K562 (cell line): ENCODE data around the gene HSD3B7. TPM values are rescaled to one million over a fixed set of nuclear protein-coding genes. Genes with fewer than 3 reads are reported as not detected.

Experiments
- BRF2 ChIP-seq: IDR thresholded peaks from 3 replicates; pipeline ENCODE4 v1.6.1; 2011; ENCODE audit warnings: borderline replicate concordance, mild to moderate bottlenecking; ENCODE audit not compliant: insufficient read length, insufficient read depth
- CUX1 ChIP-seq: fragments of 200-800 bp; sonication (Bioruptor generic); IDR thresholded peaks from 2 replicates; pipeline ENCODE4 v1.6.1; 2016; ENCODE audit warnings: missing genetic modification characterization, missing compliant biosample characterization
- HCFC1 ChIP-seq: IDR thresholded peaks from 2 replicates; pipeline ENCODE4 v1.6.1; 2012; ENCODE audit warnings: low read depth, low read length, improper control_type of control experiment
- HOXB6 ChIP-seq: fragments of 250-450 bp; sonication (Bioruptor Pico); IDR thresholded peaks from 2 replicates; pipeline ENCODE4 v1.5.1; 2022; ENCODE audit warnings: mild to moderate bottlenecking, borderline replicate concordance
- MCM7 ChIP-seq, 2 experiments: fragments of 450-650 bp; IDR thresholded peaks; 2 replicates each; pipeline ENCODE4 v1.6.1; 2016 to 2018
- NFATC3 ChIP-seq: fragments of 450-650 bp; IDR thresholded peaks from 2 replicates; pipeline ENCODE4 v1.6.1; 2017; ENCODE audit warnings: mild to moderate bottlenecking
- PTTG1 ChIP-seq: fragments of 450-650 bp; IDR thresholded peaks from 2 replicates; pipeline ENCODE4 v1.6.1; 2016; ENCODE audit warnings: low read depth, mild to moderate bottlenecking, missing genetic modification characterization, missing compliant biosample characterization
- RBM25 ChIP-seq: fragments of 200-400 bp; formaldehyde crosslinking; IDR thresholded peaks from 2 replicates; pipeline ENCODE4 v1.6.1; 2018; ENCODE audit warnings: low read length, low read depth, moderate library complexity; ENCODE audit not compliant: severe bottlenecking
- SIN3A ChIP-seq, 2 experiments: fragments of 150-350 bp in 1 of 2; IDR thresholded peaks; 2 replicates each; pipeline ENCODE4 v1.6.1; 2011 to 2016; ENCODE audit warnings: borderline replicate concordance in 2 of 2, low read depth in 2 of 2, low read length in 2 of 2, mild to moderate bottlenecking in 2 of 2, moderate library complexity in 2 of 2; ENCODE audit not compliant: control insufficient read depth in 1 of 2
- SLC30A9 ChIP-seq: fragments of 250-450 bp; sonication (Bioruptor Pico); IDR thresholded peaks from 2 replicates; pipeline ENCODE4 v1.8.0; 2022; ENCODE audit warnings: mild to moderate bottlenecking, moderate library complexity
- TCF7L2 ChIP-seq: fragments of 150-350 bp; IDR thresholded peaks from 2 replicates; pipeline ENCODE4 v1.6.1; 2016; ENCODE audit warnings: low read depth, mild to moderate bottlenecking, low read length, moderate library complexity
- XRCC3 ChIP-seq: fragments of 450-650 bp; IDR thresholded peaks from 2 replicates; pipeline ENCODE4 v1.6.1; 2017; ENCODE audit warnings: mild to moderate bottlenecking, moderate library complexity
- ZNF143 ChIP-seq: sonication (generic); formaldehyde crosslinking; IDR thresholded peaks from 2 replicates; pipeline ENCODE4 v1.9.0; 2022; ENCODE audit warnings: mild to moderate bottlenecking, missing genetic modification reagents
- ZNF263 ChIP-seq: sonication (generic); formaldehyde crosslinking; IDR thresholded peaks from 2 replicates; pipeline ENCODE4 v1.8.0; 2022; ENCODE audit warnings: mild to moderate bottlenecking, missing genetic modification reagents, borderline replicate concordance
- ZNF717 ChIP-seq: fragments of 250-450 bp; sonication (Bioruptor Pico); IDR thresholded peaks from 2 replicates; pipeline ENCODE4 v1.5.0; 2021
- polyA plus RNA-seq, 8 experiments: library from polyadenylated mRNA; depleted of rRNA in 4 of 8; stranded (reverse) in 5 of 8; unstranded in 3 of 8; fragments of >200 nt; fragmentation: Nextera tagmentation in 2 of 8; fragmentation: Illumina TruSeq in 1 of 8; extraction: Ambion mirVana in 2 of 8; extraction: Trizol in 1 of 8; gene quantifications; 2 replicates each; pipeline versions ENCODE4 v1.2.1 to v1.2.3, GENCODE V29; 2011 to 2014; ENCODE audit warnings: inconsistent platforms in 1 of 8, missing spikeins in 1 of 8
- total RNA-seq, 7 experiments: library from RNA; depleted of rRNA in 6 of 7; stranded (reverse); fragments of >200 nt in 6 of 7; fragmentation: Illumina TruSeq in 2 of 7; extraction: Trizol in 2 of 7; gene quantifications; 2 replicates each; pipeline versions ENCODE4 v1.2.1 to v1.2.3, GENCODE V29; 2011 to 2021; ENCODE audit warnings: low replicate concordance in 1 of 7
- TF ChIP-seq, protein P1 (sequence below): fragments of 250-450 bp; sonication (Bioruptor Pico); IDR thresholded peaks from 2 replicates; pipeline ENCODE4 v1.8.0; 2021; ENCODE audit warnings: moderate library complexity, mild to moderate bottlenecking, inconsistent platforms
- TF ChIP-seq, protein P2 (sequence below): sonication (generic); formaldehyde crosslinking; IDR thresholded peaks from 2 replicates; pipeline ENCODE4 v1.8.1; 2023; ENCODE audit warnings: mild to moderate bottlenecking, missing genetic modification reagents
- TF ChIP-seq, protein P3 (sequence below): fragments of 250-450 bp; sonication (Bioruptor Pico); IDR thresholded peaks from 2 replicates; pipeline ENCODE4 v1.4.0; 2020; ENCODE audit warnings: mild to moderate bottlenecking, moderate library complexity

The HSD3B7 gene
- total and polyA plus RNA-seq, 9 of the 15 experiments (the other 6 are each of a cell fraction or from before 2014, with no cell fraction given): 5.4 to 49.1 (median 23.0) TPM

DNA sequence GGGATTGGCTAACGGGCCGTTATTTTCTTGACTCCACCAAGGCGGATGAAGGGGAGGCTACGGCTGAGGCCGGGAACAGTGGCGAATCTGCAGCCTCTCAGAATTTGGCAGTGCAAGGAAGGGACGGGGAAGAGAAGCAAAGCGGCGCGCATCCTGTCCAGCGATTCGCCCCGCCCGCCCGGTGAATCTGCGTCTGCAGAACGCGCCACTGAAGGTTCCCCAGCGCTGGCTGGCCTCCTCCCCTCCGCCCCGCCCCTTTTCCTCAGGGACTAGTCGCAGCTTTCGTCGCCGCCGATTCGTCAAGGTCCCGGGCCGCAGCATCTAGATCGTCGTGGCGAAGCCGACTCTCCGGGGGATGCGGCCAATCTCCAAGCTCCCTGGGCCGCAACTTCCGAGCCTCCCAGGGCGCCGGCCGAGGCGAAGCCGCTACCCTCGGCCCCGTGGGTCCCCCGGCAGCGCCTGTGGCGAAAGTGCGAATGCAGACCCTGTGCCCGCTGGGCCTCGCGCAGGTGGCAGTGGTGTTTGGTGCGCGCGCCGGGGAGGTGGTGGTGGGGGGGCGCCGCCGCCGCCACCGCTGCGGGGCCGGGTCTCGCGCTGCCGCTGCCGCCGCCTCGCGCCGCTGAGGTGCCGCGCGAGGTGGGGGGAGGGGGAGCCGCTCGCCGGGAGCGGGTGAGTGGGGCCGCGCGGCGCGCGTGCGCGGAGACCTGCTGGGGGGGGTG, 27.4 kb upstream of the HSD3B7 start, which contains the start of gene SETD1A (continued):
- TF ChIP-seq XRCC3 (no peak), RBM25 (no peak), SLC30A9 (CRISPR knock-in tag) (no peak), SIN3A (IDR thresholded peaks at IDR 0.05; ENCODE audit: borderline replicate concordance in 2 of 2, control insufficient read depth in 1 of 2, low read depth in 2 of 2, low read length in 2 of 2) (peak in 1 of 2 experiments; percentile 77; a peak in 2 of 4 replicates), HOXB6 (CRISPR knock-in tag) (no peak), ZNF143 (no peak), MCM7 (IDR thresholded peaks at IDR 0.05) (no peak), ZNF717 (CRISPR knock-in tag) (no peak), NFATC3 (no peak), BRF2 (no peak), PTTG1 (tag) (no peak), ZNF263 (CRISPR knock-in tag) (peak; percentile 31; the same call in 1 of the 2 replicates), CUX1 (no peak), TCF7L2 (no peak), HCFC1 (peak; percentile 72)
- TF ChIP-seq, protein P1, sequence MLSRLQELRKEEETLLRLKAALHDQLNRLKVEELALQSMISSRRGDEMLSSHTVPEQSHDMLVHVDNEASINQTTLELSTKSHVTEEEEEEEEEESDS (CRISPR knock-in tag): no peak
- TF ChIP-seq, protein P2, sequence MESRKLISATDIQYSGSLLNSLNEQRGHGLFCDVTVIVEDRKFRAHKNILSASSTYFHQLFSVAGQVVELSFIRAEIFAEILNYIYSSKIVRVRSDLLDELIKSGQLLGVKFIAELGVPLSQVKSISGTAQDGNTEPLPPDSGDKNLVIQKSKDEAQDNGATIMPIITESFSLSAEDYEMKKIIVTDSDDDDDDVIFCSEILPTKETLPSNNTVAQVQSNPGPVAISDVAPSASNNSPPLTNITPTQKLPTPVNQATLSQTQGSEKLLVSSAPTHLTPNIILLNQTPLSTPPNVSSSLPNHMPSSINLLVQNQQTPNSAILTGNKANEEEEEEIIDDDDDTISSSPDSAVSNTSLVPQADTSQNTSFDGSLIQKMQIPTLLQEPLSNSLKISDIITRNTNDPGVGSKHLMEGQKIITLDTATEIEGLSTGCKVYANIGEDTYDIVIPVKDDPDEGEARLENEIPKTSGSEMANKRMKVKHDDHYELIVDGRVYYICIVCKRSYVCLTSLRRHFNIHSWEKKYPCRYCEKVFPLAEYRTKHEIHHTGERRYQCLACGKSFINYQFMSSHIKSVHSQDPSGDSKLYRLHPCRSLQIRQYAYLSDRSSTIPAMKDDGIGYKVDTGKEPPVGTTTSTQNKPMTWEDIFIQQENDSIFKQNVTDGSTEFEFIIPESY (CRISPR knock-in tag): peak; percentile 70; the same call in 1 of the 2 replicates
- TF ChIP-seq, protein P3, sequence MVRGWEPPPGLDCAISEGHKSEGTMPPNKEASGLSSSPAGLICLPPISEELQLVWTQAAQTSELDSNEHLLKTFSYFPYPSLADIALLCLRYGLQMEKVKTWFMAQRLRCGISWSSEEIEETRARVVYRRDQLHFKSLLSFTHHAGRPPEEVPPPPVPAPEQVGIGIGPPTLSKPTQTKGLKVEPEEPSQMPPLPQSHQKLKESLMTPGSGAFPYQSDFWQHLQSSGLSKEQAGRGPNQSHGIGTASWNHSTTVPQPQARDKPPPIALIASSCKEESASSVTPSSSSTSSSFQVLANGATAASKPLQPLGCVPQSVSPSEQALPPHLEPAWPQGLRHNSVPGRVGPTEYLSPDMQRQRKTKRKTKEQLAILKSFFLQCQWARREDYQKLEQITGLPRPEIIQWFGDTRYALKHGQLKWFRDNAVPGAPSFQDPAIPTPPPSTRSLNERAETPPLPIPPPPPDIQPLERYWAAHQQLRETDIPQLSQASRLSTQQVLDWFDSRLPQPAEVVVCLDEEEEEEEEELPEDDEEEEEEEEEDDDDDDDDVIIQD (CRISPR knock-in tag): no peak
